ENCODE results near the gene SH2D4B. TPM values are rescaled to one million over a fixed set of nuclear protein-coding genes. Genes with fewer than 3 reads are reported as not detected.

The SH2D4B gene
- total RNA-seq, 1 donor from 2014 or later, result 0.34 TPM

DNA sequence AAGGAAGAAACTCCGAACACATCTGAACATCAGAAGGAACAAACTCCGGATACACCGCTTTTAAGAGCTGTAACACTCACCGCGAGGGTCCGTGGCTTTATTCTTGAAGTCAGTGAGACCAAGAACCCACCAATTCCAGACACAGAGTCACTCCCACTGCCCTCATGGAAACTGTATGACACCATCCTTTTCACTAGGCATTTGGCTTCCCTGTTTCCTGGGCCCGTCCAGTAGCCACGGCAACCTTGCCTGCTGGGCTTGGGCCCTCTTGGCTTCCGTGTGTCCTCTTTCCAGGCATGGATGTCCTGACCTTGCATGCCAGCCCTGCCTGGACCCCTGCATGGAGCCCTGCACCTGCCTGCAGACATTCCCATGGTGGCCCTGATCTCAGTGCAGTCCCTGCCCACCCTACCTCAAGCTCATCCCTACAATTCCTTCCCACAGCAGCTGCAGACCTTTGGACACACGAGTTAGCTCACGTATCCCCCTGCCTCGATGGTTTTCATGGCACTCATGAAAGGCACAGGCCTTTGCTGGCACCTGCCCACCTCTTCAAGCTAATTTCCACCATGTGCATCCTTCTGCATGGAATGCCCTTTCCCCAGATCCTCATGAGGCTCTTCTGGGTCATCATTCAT, 6.7 kb downstream of the SH2D4B start:
- no peak for DNase-seq

DNA sequence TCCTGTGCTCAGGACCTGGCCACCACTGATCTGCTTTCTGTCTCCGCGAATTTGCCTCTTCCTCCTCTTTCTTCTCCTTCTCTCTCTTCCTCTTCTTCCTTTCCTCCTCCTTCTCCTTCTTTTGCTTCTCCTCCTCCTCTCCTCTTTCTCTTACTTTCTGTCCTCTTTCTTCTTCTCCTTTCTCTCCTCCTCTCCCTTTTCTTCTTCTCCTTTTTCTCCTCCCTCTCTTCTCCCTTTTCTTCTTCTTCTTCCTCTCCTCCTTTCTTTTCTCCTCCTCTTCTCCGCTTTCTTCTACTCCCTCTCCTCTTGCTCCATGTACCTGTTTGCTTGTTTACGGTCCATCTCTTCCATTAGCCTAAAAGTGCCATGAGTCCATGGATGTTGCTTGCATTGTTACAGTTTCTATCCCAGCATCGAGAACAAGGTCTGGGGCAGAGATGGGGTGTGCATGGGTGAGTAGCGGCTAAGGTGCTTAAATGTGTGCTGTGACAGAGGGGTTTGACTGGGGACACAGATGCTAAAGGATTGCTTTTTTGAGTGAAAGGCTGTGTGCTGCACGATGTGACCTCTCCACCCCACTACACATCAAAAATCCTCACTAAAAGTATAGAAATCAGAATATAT, 7.7 kb downstream of the SH2D4B start:
- DNase-seq, result no peak

DNA sequence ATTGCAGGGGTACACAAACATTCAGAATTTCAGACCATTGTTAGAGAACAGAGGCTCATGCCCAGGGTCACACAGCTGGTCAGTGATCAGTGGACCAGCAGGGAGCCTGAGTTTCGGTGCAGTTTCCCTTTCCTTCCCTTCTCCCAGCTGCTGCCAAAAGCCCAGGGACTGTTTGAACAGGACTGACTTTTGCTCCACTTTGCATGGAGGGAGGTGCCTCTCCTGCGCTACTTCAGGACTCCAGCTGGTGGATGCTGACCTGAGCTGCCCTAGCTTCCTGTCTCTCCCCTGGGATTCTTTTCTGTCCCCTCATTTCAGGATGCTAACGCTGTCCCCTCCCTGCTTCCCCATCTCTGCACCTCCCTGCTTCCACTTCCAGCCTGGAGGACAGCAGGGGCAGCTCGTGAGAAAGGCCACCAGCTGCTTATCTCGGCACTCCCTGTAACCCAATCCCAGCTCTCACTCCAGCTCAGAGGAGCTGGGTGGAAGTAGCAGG, 14.5 kb downstream of the SH2D4B start:
- peak; percentile 28 for DNase-seq

DNA sequence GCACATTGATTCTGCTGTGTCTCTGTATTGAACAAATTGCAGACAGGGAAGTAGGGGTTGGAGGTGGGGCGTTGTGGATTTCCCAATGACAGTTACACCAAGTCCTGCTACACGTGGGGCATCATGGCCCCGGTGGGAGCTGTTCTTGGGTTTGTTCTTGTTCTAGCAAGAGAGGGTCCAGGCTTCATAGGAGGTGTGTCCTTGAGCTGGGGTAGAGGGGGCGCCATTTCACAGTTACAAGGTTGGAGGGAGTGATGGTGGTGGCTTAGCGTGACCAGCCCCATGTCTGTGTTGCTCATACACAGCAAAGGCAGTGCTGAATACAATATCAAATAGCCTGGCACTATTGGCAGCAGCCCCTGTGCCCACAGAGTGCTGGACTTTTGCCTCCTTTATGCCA, 15.7 kb downstream of the SH2D4B start:
- DNase-seq, result no peak

DNA sequence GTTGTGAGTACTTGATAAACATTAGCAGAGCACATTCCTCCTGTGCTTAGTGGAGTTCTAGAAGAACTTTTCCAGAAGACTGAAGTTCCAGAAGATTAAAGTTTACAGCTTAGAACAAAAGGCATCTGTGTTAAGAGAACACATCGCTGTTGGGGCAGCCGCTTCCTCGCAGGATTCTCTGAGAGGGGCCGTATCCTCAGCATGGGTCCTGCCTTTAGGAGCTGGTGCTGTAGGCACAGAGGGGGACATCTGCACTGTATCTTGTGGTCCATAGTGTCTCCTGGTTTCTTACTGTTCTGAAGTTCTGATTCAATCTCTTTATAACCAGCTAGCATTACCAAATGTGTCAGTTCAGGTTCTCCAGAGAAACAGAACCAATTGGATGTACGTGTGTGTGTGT, 16.3 kb downstream of the SH2D4B start:
- DNase-seq, result no peak

DNA sequence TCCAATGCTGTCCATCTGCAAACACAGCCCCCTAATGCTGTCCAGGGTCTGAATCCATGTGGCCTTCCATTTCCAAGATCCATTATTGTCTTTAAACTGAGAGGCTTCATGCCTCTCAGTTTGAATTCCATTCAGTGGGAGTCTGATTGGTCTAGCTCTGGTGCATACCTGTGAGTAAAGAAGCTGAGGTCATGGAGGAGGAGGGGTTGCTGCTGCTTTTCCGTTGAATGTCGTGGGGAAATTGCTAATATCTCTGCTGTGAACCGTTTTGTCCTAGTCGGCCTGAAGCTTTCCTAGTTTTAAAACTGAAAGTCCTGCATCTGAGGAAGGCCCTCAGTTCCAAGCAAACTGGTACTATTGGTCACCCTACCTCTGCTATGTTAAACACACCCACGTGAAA, 17.7 kb downstream of the SH2D4B start:
- no peak for DNase-seq

DNA sequence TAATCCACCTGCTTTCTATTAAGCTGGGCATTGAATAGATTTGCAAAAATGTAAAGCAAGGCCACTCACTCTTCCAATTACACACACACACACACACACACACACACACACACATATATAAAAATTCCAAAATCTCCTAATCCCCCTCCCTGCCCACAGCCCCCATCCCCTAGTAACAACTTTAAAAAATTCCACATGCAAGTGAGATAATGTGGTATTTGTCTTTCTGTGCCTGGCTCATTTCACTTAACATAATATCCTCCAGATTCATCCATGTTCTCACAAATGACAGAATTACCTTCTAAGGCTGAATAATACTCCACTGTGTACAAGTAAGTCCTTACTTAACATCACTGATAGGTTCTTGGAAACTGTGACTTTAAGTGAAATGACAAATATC, 24.2 kb downstream of the SH2D4B start:
- no peak for DNase-seq

DNA sequence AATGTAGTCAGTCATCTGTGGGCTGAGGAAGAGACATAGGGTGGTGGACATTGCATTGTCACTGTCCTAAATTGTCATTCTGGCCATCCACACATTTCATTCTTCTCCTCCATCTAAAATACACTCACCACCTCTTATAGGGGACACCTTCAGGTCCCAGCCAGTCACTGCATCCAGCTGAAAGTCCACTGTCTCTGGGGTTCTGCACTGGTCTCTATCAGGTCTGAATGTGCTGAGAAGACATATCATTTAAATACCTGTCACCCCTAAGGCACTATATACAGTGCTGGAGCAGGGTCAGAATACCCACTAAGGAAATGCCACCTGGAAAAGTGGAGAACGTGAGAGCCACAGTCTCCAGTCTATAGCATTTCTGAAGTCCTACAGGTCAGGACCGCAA, 29.6 kb downstream of the SH2D4B start:
- no peak for DNase-seq

DNA sequence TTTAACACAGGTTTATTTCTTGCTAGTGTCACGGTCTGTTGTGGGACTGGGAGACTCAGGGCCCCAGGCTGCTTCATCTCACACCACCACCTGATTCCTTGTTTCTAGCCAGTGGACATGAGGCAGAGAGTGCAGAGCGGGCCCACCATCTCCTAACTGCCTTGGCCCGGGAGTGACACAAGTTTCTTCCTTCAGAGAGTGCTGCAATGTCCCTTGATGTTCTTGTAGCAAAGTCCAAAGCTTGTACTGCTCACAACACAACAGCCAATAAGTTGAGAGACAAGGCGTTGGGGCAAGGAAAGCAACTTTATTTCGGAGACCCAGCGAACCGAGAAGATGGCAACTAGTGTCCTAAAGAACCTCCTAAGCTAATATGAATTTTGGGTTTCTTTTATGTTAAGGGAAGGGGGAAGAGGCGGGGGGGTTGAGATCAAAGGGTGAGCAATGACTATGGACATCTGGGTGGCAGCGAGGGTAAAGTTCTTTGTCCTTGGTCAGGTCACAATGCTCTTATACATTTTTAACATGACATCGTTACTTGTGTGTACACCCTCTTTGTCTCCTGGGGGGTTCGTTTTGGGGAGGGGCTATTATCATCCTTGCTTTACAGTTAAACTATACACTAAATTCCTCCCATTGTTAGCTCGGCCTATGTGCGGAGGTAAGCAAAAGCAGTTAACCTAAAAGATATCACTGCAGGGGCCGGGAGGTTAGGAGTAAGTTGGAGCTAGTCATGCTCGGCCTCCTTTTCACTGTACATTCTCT, 31.6 kb downstream of the SH2D4B start:
- DNase-seq, result no peak

DNA sequence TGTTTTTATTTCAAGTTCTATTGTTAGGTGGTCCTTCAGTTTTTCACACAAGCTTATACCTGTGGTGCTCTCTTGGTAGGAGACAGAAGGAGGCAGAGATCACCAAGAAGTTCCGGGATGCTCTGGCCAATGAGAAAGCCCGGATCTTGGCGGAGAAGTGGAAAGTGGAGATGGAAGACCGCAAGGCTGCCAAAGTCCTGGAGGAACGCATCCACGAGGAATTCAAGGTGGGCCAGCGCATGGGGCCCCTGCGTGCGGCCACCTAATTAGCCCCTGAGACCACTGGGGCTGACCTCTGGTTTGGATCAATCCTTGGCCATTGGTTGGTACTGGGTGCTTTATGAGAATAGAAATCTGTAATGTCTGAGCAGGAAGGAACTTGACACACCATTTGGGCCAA, 33.6 kb downstream of the SH2D4B start:
- DNase-seq, result no peak

DNA sequence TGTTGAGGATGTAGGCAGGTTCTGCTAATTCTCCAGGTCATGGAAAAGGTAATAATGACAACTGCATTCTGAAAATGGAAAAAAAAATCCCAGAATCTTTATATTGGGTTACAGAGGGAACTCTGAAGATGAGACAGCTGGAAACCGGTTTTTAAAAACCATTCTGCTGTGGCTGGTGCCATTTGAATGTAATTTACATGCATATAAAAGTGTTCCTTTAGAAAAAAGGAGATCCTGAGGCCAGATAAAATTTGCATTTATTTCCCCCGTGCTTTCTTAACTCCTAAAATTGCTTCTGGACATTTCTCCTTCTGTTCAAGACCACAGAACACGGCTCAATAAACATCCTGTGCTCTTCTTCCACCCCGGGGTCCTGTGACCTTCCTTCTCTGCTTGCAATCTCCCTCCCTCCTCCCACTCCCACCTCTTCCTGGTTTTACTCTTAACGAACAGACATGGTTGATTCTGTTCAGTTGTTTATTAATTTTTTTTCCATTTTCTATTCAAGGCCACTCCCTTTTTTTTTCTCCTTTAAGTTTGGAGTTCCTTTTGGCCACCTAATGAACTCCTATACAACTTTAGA, 41.6 kb downstream of the SH2D4B start:
- DNase-seq, result no peak

DNA sequence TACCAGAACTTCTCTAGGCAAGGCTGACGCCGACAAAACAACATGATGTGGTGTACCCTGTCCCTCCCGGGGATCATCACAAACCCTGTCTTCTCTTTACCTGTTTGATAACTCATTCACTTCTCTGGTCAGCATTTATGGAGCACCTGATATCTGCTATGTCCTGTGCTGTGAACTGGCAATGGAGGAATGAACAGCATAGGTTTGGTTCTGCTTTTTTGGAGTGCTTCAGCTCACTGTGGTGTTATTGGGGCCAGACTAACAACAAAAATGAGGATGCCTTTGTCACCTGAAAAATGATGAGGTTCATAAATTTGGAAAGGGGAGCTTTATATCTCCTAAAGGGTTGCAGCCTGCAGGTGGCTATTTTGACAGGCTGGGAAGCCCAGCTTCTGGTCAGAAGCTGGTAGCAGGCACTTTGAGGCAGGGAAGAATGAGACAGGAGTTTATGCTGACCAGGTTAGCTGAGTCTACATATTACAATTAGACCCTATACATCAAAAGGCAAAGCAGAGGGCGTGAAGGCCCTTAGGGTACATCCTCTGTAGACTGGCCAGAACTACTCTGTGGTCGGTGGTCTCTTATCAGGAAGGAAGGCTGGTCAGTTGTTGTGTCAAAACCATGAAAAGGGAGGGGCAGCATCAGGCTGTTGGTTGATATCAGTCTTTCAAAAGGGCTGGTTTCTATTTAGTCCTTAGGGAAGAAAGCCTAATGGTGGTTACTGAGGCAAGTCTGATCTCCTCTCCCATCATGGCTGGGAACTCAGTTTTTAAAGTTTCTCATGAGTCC, 42.3 kb downstream of the SH2D4B start:
- DNase-seq, result no peak

DNA sequence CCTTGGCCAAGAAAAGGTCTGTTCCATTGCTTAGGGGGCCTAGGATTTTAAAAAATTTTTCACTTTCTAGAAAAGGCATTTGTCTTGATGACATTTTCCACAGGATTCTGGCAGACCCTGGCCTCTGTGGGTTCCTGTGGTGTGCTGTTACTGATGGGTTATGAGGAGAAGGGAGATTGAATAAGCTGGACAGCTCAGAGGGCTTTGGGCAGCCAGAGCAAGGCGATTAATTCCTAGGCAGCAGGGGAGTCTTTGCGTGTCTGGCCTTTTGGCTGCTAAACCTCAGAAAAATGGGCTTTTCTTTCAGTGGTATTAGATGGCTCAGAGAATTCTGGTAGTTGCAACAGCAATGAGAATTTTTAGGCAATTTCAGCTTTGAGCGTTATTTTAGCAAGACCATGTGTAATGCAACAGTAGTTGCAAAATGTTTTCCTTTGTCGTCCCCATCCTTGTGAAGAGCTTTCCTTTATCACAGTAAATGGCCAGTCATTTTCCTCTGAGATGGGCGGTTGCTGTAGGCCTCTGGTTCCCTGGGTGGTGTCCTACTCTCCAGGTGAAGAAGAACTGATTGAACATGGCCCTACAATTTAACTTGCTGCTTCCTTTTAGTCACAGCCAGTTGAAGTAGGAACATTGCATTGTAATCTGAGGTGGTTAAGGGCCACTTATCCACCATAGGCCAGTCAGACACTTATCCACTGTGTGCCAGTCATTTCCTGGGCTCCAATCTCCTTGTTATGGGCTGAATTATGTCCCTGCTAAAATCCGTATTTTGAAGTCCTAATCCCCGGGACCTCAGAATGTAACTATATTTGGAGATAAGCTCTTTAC, 43.2 kb downstream of the SH2D4B start:
- no peak for DNase-seq

DNA sequence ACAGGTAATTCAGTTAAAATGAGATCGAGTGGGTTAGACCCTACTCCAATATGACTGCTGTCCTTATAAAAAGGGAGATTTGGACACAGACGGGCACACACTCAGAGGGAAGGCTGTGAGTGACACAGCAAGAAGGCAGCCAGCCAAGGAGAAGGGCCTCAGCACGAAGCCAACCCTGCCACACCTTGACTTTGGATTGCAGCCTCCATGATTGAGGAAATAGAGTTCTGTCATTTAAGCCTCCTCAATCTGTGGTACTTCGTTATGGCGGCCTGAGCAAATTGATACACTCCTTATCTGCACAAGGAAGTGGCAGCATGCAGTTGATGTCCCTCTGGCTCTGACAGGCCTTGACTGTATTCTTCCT, 43.8 kb downstream of the SH2D4B start:
- no peak for DNase-seq

DNA sequence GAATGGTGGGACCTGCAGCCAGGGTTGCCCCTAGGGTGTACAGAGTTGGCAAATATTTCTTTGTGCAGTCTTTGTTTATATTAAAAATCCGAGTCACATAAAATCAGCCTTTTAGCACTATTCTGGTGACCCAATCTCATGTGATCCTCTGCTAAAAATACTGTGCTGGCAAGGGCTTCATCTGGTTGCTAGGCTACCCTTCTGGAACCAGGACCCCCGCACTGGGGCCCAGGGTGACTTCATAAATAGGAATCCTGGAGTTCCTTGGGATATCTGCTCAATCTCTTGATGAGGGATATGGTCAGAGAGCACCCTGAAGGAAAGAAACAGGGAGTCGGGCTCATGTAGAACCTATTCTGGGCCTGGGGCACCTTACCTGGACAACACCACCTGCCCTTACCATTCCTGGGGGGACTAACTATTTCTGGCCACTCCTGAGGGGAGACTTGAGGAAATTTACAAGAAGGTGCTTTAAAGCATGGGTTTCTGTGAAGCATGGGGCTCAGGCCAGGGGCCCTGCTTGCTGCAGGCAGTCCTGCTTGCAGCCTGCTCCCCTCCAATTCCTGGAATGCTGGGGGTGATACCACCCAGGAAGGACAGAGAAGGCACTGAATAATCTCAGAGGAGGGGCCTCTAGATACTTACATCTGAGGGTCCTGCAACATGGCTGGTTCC, 44.7 kb downstream of the SH2D4B start:
- no peak for DNase-seq

DNA sequence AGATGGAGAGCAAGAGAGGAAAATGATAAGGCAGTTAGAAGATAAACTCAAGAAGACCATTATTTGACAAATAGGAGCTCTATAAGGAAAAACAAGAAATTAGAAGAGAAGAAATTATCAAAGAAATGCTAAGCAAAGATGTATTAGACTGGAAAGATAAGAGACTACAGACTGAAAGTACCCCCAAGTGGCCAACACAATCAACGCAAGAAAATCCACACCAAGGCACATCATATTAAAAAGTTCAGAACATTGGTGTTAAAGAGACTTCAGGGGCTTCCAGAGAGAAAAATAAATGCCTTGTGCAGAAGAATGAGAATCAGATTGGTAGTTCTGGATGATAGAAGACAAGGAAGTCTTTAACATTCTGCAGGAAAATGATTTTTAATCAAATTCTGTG, 46.0 kb downstream of the SH2D4B start:
- DNase-seq, result peak; percentile 14

DNA sequence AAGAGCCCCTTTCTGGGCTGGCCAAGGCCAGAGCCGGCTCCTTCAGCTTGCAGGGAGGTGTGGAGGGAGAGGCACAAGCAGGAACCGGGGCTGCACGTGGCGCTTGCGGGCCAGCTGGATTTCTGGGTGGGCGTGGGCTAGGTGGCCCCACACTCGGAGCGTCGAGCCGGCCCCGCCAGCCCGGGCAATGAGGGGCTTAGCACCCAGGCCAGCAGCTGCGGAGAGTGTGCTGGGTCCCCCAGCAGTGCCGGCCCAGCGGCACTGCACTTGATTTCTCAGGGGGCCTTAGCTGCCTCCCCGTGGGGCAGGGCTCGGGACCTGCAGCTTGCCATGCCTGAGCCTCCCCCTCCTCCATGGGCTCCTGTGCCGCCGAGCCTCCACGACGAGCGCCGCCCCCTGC, 48.1 kb downstream of the SH2D4B start:
- DNase-seq, result no peak

DNA sequence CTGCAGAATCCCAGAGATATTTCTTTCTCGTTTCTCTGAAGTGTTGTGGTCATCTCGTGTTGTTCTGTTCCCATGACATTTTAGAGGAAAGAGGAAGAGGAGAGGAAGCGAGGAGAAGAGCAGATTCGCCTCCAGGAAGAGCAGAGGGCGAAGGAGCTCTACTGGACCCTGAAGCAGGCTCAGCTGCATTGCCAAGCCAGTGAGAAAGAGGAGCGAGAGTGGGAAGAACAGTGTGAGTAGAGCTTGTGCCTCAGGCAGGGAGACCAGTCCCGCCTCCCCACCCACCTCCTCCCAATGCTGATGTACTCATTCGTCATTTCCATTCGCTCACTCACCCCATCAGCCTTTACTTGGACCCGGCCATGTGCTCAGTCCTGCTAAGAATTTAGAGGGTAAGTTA, 50.8 kb downstream of the SH2D4B start:
- DNase-seq, result no peak

DNA sequence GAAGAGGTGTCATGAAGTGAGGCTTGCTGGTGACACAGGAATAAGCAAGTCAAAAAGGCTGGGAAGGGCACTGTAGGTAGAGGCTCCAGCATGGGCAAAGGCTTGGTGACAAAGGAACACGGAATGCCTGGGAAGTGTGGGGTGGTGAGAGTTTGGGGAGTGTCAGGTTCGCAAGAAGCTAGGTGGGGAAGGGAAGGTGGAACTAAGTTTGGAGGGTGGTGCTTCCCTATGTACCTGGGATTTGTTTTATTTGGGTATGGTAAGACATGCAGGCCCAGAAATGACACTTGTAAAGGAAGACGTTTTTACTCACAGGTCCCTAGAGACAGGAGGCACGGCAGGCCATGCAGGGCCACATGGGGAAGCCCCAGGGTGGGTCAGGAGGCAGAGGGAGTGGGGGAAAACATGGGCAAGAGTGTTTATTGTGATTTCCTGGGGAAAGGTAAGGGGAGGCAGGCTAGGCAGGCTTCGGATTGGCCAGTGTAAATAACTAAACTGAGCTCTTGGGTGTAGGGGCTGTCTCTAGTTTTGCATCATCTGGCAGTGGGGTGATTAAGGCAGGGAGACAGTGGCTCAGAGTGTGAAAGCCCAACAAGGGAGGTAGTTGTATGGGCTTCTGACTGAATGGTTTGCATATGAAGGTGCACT, 52.1 kb downstream of the SH2D4B start:
- no peak for DNase-seq

DNA sequence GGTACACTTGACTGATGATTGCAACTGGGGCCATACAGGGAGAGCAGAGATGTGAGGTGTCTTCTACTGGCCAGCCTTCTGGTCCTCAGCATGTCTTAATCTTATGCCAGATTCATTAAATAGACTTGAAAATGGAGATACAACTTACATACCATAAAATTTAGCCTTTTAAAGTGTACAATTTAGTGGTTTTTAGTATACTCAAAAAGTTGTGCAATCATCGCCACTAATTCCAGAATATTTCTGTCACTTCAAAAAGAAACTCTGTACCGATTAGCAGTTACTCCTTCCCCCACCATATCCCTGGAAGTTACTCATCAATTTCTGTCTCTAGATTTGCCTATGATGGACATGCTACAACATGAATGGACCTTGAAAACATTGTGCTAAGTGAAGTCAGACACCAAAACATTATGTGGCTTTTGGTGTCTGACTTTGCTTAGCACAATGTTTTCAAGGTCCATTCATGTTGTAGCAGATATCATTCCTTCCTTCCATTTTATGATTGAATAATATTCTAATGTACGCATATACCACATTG, 53.0 kb downstream of the SH2D4B start:
- no peak for DNase-seq
